ENCODE data around the gene NOB1.
"Not testable (repeated sequence)": the region's sequence is repeated elsewhere in the genome, so short reads cannot be mapped to it uniquely, and the experiment has no call there.

NOB1 gene

DNA sequence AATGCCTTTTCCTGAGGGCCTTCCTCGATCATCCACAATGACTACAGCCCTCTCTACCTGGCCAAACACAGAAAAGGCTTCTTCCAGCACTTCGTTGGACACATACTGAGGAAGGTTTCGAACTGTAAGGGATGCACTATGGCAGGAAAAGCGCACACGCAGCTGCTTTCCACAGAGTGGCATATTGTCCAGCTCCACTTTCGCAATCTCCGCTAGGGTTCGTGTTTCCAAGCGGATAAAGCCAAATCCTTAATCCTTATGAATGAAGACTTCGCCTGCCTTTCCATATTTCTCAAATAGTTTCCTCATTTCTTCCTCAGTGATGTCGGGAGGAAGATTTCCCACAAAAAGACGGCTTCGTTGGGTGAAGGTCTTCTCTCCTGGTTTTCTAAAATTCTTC is 2.6 kb upstream of the NOB1 start:
- not testable (repeated sequence) for DNase-seq

DNA sequence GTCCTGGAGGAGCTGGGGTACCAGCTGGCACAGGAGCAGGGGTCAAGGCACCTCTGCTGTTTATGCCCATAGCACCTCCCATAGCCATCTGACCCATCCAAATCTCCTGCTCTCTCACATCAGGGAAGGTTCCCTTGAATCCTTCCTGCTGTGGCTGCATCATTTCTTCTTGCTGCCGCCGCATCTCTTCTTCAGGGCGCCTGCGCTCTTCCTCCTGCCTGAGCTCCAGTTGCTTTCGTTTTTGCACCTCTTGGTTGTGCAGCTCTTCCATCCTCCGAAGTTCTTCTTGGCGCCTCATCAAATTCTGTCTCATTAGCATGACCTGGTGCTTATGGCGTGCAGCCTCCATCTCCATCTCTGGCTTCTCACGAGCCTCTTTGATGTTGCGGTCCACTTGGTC is 2.0 kb upstream of the NOB1 start:
- DNase-seq = no peak

DNA sequence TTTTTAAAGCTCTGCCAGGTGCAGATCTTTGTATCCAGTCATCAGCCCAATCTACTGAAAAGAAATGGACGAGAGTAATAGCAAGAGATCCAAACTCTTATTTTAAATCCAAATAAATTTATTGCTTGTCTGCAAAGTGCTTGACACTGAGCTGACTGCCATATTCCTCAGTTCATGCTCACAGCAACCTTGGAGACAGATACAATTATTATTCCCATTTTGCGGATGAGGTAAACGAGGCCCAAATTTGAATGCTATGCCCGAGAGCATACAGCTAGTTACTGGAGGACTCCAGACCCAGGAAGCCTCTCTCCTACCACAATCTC is 620 bp downstream of the NOB1 start:
- DNase-seq = no peak

DNA sequence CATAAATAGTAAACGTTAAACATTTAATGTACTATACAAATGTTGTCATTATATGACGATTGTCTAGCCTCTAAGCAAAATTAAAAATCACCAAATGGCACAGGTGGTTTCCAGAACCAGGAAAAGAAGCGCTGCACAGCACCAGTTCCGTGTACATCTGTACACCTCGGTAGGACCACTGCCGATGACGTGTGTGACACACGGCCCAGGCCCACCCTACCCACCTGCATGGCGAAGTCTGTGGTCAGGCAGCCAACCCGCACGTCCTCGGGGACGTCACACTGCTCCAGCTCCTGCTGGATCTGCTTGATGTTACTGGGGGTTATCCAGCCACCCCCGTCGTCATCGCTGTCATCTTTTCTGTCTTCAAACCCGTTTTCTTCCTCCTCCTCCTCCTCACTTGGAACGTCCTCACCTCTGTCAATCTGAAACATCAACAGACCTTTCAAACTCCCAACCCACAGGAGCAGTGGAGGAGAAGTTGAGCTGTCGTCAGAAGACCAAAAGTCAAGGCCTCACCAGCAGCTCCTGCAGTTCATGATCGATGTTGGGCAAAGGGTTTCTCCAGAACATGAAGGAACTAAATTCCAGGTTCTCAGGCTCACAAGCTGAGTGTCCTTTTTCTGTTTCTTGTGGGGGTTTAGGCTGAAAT is 5.9 kb downstream of the NOB1 start:
- no peak for DNase-seq

DNA sequence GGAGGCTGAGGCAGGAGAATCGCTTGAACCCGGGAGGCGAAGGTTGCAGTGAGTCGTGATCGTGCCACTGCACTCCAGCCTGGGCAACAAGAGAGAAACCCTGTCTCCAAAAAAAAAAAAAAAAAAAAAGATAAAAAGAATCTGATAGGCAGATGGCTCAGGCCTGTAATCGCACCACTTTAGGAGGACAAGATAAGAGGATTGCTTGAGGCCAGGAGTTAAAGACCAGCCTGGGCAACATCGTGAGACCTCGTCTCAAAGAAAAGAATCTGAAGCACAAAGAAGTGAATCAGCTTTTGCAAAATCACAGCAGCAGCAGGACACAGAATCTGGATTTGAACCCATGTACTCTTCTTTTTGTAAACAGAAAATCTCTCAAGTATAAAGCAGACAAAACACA is 7.6 kb downstream of the NOB1 start:
- no peak for DNase-seq

DNA sequence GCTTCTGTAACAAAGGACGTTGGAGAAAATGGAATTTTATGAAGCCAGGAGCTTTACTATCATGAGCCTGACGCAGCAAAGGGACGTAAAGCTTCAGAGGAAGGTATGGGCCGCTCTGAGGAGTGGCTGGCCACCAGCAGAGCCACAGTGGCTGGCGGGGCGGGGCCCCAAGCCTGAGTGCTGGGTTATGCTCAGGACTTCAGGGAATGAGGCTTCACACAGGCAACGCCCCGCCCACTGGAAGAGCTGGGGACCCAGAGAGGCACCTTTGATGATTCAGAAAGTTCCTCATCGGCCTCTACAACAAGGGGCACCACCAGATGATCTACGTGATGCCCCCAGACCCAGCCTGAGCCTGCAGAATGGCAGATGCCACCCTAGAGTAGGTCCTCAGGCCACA is 8.8 kb downstream of the NOB1 start:
- DNase-seq = no peak

DNA sequence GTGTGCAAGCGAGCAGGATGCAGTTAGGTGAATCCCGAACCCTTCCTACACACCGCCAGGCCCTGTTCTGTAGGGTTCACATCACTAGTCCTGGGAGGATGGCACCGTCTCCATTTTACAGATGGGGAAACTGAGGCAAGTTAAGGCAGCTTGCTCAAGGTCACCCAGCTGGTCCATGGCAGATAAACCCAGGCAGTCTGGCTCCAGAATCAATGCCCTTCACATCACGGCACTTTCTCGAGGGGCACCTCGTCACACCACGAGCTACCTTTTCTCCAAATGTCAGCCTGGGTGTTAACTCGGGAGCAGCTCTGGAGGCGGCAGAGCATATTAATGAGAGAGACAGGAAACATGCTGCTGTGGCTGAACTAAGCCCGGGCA is 9.5 kb downstream of the NOB1 start:
- no peak for DNase-seq

DNA sequence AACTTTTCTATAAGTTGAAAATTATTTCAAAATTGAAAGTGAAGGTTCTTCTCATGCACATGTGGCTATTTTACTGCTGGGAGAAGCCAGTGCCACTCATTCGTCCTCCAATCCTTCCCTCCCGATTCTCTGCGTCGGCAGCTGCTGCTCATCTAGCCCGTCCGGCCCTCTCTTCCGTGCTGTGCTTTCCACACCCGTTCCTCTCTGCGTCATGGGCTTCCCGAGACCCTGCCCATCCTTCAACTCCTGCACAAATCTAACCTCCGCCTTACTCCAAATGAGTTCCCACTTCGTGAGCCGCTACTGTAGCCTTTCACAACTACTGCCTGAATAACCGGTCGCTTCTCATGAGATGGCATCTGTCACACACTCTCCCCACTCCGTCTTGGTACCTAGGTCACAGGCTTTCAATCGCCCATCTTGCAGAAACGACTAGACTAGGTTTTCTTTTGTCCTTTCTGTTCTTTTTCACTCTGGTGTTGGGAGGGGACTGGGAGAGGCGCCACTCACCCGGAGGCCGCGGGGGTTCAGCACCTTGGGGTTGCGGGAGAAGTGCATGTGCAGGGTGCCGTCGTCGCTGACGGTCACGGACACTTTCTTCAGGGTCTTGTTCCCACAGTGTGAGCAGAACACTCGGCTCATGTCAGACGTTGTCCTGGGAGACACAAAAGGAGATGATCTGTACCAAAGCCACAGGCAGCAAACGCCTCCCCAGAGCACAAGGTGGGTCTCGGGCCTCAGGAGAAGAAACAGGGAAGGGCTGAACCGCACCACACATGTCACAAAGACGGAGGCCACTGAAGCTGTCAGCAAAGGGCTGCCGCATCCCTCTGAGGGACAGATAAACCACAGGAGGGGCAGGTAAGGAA is 10.1 kb downstream of the NOB1 start:
- no peak for DNase-seq

DNA sequence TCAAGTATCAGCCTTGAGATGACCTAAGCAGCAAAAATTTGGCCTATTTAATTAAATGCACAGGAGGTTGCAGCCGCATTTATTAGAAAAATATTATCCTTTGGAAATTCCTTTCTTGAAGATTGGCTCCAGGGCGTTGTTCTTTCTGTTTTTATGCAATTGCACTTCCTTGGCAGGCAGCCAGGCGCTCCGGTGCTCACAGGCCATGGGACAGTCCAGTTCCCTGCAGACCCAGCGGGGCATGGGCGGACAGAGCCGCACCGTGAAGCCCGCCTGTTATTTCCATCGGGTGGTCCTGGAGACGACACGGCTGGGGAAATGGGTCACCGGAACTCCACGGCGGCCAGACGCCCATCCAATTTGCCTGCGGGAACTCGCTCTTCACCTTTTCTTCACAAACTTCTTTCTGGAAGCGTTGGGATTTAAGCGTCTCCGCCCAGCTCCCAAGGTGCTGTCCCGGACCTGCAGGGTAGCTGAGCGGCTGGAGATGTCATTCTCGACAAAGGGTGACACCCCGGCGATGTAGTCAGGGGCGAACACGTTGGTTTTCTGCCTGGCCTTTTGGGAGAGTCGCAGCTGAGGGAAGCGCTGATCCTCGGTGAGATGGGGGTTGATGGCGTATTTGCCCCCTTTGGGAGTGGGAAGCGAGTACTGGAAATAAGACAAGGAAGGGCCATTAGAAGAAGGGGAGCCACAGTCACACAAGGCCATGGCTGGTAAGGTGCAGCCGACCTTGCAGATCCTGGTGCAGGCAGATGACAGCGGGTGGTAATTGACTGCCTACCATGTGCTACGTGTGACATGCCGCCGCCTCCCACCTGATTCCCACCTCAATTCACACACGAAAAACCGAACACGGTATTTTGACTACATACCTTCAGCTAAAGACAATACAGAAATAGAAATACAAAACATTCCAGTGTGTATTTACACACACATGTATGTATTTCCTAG is 12.5 kb downstream of the NOB1 start:
- no peak for DNase-seq

DNA sequence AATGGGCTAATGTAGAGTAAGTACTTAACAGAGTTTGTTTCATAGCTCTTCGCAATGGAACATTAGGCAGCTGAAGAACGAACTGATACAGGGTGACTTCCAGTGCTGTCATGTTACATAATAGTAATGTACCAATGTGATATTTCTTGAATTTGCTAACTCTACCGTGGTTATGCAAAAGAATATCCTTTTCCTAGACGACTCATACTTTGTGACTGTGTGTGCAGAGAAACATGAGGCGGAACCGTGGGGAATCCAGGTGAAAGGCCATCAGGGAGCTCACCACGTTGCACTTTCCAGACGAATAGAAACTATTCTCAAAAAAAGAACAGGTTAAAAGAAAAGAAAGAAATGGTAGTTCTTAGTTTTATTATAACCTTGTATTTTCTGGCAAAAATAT is 13.2 kb downstream of the NOB1 start:
- DNase-seq = no peak

DNA sequence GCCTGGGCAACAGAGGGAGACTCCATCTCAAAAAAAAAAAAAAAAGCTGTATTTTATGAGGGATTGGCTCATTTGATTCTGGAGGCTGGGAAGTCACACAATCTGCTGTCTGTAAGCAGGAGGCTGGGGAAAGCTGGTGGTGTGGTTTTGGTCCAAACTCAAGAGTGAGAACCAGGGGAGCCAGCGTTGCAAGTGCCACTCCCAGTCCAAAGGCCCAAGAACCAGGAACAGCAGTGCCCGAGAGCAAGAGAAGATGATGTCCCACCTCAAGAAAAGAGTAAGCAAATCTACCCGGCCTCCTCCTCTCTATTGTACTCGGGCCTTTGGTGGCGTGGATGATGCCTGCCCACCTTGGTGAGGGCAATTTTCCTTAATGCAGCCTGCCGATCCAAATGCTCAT is 22.6 kb downstream of the NOB1 start:
- no peak for DNase-seq

DNA sequence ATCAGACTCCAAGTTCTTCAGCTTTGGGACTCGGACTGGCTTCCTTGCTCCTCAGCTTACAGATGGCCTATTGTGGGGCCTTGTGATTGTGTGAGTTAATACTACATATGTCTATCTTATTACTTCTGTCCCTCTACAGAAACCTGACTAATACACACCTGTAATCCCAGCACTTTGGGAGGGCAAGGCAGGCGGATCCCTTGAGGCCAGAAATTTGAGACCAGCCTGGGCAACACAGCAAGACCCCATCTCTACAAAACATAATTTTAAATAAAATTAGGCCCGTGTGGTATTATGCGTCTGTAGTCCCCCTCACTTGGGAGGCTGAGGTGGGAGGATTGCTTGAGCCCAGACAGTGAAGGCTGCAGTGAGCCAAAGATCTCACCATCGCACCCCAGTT is 23.4 kb downstream of the NOB1 start:
- DNase-seq = not testable (repeated sequence)

DNA sequence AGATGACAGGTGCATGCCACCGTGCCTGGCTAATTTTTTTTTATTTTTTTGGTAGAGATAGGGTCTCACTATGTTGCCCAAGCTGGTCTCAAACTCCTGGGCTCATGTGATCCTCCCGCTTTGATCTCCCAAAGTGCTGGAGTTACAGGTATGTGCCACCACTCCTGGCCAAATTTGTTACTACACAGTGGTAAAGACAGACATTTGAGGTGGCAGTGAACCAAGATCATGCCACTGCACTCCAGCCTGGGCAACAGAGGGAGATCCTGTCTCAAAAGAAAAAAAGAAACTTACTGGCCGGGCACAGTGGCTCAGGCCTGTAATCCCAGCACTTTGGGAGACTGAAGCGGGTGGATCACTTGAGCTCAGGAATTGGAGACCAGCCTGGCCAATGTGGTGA is 25.7 kb downstream of the NOB1 start:
- DNase-seq = not testable (repeated sequence)

DNA sequence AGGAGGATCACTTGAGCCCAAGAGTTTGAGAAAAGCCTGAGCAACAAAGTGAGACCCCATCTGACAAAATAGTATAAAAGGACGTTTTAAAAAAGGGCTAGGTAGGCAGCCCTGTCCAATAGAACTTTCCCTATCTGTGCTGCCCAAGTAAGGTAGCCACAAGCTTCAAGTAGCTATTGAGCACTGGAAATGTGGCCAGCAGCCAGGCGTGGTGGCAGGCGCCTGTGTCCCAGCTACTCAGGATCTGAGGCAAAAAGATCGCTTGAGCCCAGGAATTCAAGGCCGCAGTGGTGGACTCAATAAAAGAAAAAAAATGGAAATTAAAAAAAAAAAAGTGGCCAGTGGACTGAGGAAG is 26.8 kb downstream of the NOB1 start:
- DNase-seq = no peak

DNA sequence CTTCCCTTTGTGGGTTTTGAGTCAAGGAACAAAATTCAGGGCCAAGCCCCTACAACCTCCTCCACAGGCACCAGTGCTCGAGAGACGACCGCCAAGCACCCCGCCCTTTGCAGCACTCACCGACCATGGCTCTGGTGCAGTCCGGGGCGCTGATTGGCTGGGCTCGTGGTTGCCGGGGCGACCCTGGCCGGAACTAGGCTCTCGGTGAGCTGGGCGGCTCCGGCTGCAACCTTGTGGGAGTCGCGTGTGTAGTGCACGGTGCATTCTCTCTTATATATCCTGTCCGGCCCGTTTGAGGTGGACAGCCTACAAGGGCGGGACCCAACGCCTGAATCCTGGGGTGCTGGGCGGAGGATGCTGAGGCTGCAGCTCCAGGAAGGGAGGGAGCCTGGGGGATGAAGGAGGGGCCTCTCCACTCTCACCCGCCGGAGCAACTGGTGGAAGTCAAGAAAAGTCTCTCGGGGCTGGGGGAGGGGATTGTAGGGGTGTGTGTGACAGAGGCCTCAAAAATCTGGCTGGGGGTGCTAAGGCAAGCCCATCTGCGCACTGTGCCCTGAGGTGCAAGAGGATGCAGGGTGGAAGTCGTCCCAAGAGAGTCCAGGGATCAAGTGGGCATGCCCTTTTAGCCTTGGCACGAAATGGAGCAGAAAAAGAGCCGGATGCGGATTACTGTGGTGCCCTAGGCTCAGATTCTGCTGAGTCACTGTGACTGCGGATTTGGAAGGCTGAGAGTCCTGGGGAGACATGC is 28.2 kb downstream of the NOB1 start, which contains the start of gene NQO1:
NQO1 (minus strand) TSS at position 248 of the 748 bp plus-strand sequence; CDS start at position 127, 121 bp downstream.
- peak; percentile 75 for DNase-seq

DNA sequence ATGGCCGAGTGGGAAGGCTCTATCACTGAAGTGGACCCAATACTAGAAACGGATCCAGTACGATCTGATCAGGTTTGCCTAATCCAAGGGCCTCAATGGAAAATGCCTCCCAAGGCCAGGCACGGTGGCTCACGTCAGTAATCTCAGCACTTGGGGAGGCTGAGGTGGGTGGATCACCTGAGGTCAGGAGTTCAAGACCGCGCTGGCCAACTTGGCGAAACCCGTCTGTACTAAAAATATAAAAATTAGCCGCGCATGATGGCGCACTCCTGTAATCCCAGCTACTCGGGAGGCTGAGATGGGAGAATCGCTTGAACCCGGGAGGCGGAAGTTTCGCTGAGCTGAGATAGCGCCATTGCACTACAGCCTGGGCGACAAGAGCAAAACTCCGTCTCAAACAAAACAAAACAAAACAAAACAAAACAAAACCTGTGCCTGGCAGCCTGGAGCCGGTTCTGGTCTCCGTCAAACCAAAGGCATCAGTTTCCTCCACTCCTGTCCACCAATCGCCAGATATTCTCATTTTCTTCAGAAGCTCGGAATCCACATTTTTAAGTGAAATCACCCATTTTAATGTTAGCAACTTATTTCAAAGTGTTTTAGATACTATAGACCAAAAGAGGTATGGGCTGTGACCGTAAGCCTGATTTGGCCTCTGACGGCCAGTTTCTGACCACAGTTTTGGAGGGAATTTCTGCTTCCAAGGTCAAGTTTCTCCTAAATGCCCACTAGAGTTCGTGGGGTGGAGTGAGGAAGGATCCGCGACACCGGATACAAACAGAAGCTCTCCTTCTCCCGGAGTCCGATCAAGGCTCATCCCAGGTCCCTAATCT is 29.0 kb downstream of the NOB1 start:
- DNase-seq = no peak

DNA sequence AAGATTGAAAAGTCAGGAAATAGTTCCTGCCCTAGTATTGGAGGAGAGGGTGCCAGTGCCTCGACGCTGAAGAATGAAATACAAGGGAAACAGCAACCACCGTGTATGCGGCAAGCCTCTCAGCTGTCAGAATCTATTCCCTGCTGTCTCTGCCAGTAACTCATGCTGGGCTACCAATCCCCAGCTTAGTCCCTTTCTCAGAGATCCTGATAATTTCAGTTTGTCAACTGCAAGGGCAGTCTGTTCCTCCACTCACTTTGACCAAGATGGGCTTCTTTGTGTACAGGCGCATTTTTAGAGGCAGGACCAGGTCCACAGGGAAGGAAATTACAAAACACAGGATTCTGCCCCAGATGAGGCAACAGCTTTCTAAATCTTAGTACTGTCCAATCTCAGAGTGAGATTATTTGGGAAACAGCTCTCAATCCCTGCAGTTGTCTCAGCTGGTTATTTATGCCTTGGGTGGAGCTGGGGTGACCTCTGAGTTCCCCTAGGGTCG is 29.7 kb downstream of the NOB1 start:
- DNase-seq = no peak

DNA sequence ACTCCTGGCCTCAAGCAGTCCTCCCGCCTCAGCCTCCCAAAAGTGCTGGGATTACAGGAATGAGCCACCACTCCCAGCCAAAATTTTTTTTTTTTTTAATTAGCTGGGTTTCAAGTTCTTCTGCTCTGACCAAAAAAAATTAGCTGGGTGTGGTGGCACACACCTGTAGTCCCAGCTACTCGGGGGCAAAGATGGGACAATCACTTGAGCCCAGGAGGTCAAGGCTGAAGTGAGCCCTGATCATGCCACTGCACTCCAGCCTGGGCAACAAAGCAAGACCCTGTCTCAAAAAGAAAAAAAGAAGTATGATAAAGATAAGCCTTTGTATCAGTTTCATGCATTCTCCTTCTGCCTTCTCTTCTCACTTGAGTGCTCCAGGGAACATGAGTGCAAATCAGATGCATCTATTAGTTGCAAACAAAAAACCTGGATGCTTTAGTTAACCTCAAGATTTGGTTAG is 30.3 kb downstream of the NOB1 start:
- DNase-seq = no peak

DNA sequence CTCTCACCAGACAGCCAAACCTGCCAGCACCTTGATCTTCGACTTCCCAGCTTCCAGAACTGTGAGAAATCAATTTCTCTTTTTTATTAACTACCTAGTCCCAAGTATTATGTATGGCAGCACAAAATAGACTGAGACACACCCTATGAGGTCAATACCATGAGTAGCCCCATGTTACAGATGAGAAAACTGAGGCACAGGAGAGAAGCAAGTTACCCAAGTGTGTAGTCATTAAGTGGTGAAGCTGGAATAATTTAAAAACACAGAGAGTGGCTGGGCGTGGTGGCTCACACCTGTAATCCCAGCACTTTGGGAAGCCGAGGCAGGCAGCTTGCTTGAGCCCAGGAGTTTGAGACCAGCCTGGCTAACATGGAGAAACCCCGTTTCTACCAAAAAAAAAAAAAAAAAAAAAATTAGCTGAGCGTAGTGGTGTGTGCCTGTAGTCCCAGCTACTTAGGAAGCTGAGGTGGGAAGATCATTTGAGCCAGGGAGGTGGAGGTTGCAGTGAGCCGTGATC is 33.2 kb downstream of the NOB1 start:
- DNase-seq = no peak

DNA sequence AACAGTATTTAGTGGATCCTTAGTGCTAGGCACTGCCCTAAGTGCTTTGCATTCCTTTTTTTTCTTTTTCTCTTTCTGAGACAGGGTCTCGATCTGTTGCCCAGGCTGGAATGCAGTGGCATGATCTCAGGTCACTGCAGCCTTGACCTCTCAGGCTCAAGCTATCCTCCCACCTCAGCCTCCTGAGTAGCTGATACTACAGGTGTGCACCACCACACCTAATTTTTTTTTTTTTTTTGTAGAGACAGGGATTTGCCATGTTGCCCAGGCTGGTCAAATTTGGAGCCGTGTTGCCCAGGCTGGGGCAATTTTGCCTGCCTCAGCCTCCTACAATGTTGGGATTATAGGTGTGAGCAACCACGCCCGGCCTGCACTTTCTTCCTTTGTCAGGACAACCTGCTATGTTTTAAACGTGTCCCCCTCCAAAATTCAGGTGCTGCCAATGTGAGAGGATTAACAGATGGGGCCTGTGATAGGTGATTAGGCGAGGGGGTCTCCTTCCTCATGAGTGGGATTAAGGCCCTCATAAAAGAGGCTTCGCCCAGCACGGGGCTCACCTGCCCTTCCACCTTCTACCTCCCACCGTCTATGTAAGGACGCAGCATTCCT is 33.8 kb downstream of the NOB1 start:
- DNase-seq = no peak

All from activated CD4-positive, alpha-beta T cell treated with anti-CD3 and anti-CD28 coated beads, Interleukin-2, amount 50 U/mL, for 4 hours (primary cell).